Mesenteric fat pad (tissue), 1 donor: ENCODE measurements around the gene RHEB. TPM values are rescaled to one million over a fixed set of nuclear protein-coding genes. Genes with fewer than 3 reads are reported as not detected.

ENCODE experiments used
- DNase-seq: peaks from one replicate; pipeline ENCODE4 v3.0.0-alpha.2; 2020; ENCODE audit warnings: low spot score
- microRNA-seq: library from miRNA; unstranded; fragments of <30 nt; microRNA quantifications from one replicate; pipeline ENCODE4 v1.2.0, GENCODE V29; 2020; ENCODE audit warnings: borderline number of aligned reads
- total RNA-seq: library from RNA; stranded (reverse); fragmentation: NEBNext Ultra II Directional; extraction: Animal tissue kit (Norgen Biotek cat#: 25700); gene quantifications from one replicate; pipeline ENCODE4 v1.2.1, GENCODE V29; 2021
- donor health status: DM: yes; HTN: yes; CAD: no.

The RHEB gene
- total RNA-seq, 1 donor from 2014 or later: 162 TPM

DNA sequence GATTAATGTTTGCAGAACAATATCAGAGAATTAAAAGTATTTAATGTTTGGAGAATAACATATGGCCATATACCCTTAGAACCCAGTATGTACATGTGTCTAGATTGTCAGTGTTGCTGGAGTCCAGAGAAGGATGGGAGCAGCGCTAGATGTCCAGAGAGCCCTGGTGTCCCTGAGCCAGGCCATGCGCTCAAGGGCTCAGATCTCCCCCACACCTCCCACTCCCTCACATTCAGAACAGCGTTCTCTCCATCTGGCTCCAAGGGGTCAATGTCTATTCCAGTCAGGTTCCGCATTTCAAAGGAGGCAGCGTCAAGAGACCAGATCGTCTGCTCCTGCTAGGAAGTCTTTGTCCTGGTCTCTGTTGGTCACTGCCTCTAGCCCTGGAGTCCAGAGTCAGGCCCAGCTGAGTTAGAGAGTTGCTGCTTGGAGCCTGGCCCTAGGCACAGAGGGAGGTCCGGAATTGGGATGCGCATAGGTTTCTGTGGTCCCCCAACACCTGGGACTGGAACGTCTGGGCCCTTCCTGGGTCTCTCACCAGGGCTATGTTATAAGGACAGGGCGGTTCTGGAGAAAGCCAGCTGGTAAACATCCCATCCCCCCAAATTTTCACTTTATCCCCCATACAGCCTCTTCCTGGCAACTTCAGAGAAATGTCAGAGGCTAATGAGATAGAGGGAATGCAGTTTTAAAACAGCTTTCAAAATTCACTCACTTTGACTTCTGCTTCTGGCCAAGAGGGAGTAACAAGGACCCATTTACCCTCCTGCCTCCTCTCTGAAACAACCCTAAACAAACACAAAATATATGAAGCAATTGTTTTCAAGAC, 103.4 kb downstream of the RHEB start:
- no peak for DNase-seq

Small RNA genes lying within 50 kb of the gene (microRNA-seq; reads per million reads assigned to microRNA genes)
- not detected for gene MIR3907

Other genes with a start within 250 kb of the RHEB start
- 59.2 TPM for gene NUB1, start 178.1 kb downstream of the RHEB start, total RNA-seq
- 19.4 TPM for gene WDR86, start 109.9 kb downstream of the RHEB start, total RNA-seq
- gene CRYGN, start 79.8 kb downstream of the RHEB start, total RNA-seq: 1.5 TPM